Endothelial cell of umbilical vein (primary cell): ENCODE data around the gene PHF12. TPM values are rescaled to one million over a fixed set of nuclear protein-coding genes. Genes with fewer than 3 reads are reported as not detected.

Experiments
- BruUV-seq: library from RNA; stranded (reverse); fragments of 400-500 nt; replicated peaks from 2 replicates; lab custom pipeline; 2021; lab: Mats Ljungman, UMichigan
- CTCF ChIA-PET: fragments of 300-600, 350-600 bp; sonication (Branson Sonifier 250); formaldehyde crosslinking; loops from one replicate; lab custom pipeline; 2021; ENCODE audit warnings: antibody characterized with exemption, inconsistent platforms; lab: Charles Lee
- POLR2A ChIA-PET: fragments of 300-600, 350-600 bp; sonication (Branson Sonifier 250); formaldehyde crosslinking; loops from one replicate; lab custom pipeline; 2021; ENCODE audit warnings: antibody characterized with exemption, inconsistent platforms; lab: Charles Lee
- DNase-seq: peaks from one replicate; pipeline ENCODE4 v3.0.0-alpha.2; 2011; ENCODE audit warnings: low read depth, low spot score
- FAIRE-seq: peaks from 2 replicates; lab custom pipeline; 2011; peaks lifted over from hg19 to GRCh38; lab: Jason Lieb, UNC
- H2AFZ ChIP-seq: 2 replicates; pipeline ENCODE4 v1.6.0; 2012; ENCODE audit warnings: low read depth, low read length, control low read depth, inconsistent platforms
- H3K27ac ChIP-seq: 2 replicates; pipeline ENCODE4 v1.5.1; 2011; ENCODE audit warnings: low read depth, mild to moderate bottlenecking, control low read depth, low read length, moderate library complexity; ENCODE audit not compliant: insufficient read depth
- H3K27me3 ChIP-seq, 2 experiments: 2 replicates each; pipeline versions ENCODE4 v1.6.0 to v1.6.1; 2011; ENCODE audit warnings: low read length in 2 of 2, mixed read lengths in 1 of 2; ENCODE audit not compliant: control insufficient read depth in 2 of 2, insufficient read depth in 2 of 2
- H3K36me3 ChIP-seq, 2 experiments: 2 replicates in 1 of 2; 3 replicates in 1 of 2; pipeline ENCODE4 v1.5.1; 2011; ENCODE audit warnings: low read length in 2 of 2, mild to moderate bottlenecking in 1 of 2, moderate library complexity in 1 of 2; ENCODE audit not compliant: control insufficient read depth in 2 of 2, insufficient read depth in 2 of 2; ENCODE audit errors: extremely low read depth in 1 of 2
- H3K4me1 ChIP-seq: 3 replicates; pipeline ENCODE4 v1.5.1; 2011; ENCODE audit warnings: mild to moderate bottlenecking, low read length; ENCODE audit not compliant: control insufficient read depth, insufficient read depth; ENCODE audit errors: extremely low read depth
- H3K4me2 ChIP-seq: 2 replicates; pipeline ENCODE4 v1.6.1; 2011; ENCODE audit warnings: low read length, control low read depth, mixed read lengths; ENCODE audit not compliant: insufficient read depth
- H3K4me3 ChIP-seq, 3 experiments: fragments of 200-600 bp in 1 of 3; sonication (generic), shearing (Covaris generic) in 1 of 3; replicated peaks in 1 of 3; 2 replicates each; pipeline ENCODE4 v1.5.1; 2011 to 2016; ENCODE audit warnings: control low read depth in 3 of 3, low read length in 3 of 3, mild to moderate bottlenecking in 2 of 3, inconsistent platforms in 1 of 3, low read depth in 1 of 3, moderate library complexity in 1 of 3; ENCODE audit not compliant: insufficient read depth in 1 of 3
- H3K79me2 ChIP-seq: 2 replicates; pipeline ENCODE4 v1.6.0; 2012; ENCODE audit warnings: low read length, inconsistent platforms; ENCODE audit not compliant: control insufficient read depth, insufficient read depth
- H3K9ac ChIP-seq: replicated peaks from 2 replicates; pipeline ENCODE3; 2011; ENCODE audit warnings: low read length, control low read depth; ENCODE audit not compliant: insufficient read depth; ENCODE audit errors: extremely low read depth
- H3K9me1 ChIP-seq: replicated peaks from 3 replicates; pipeline ENCODE4 v1.6.0; 2011; ENCODE audit warnings: mild to moderate bottlenecking, low read length; ENCODE audit not compliant: control insufficient read depth, insufficient read depth; ENCODE audit errors: extremely low read depth
- H3K9me3 ChIP-seq: replicated peaks from 2 replicates; pipeline ENCODE4 v1.5.1; 2012; ENCODE audit warnings: low read length, inconsistent platforms; ENCODE audit not compliant: control insufficient read depth, insufficient read depth
- H4K20me1 ChIP-seq: replicated peaks from 2 replicates; pipeline ENCODE3; 2011; ENCODE audit warnings: mild to moderate bottlenecking, low read length; ENCODE audit not compliant: control insufficient read depth, insufficient read depth; ENCODE audit errors: extremely low read depth
- EZH2 ChIP-seq: IDR thresholded peaks from 2 replicates; pipeline ENCODE4 v1.6.1; 2012; ENCODE audit warnings: borderline replicate concordance, low read depth, mild to moderate bottlenecking, moderate library complexity, low read length, inconsistent platforms; ENCODE audit not compliant: severe bottlenecking
- FOS ChIP-seq: IDR thresholded peaks from 2 replicates; pipeline ENCODE4 v1.6.1; 2011; ENCODE audit warnings: mild to moderate bottlenecking, low read length, moderate library complexity, borderline replicate concordance; ENCODE audit not compliant: insufficient read depth
- GATA2 ChIP-seq: IDR thresholded peaks from 2 replicates; pipeline ENCODE4 v1.7.0; 2011; ENCODE audit warnings: low read depth, mild to moderate bottlenecking, moderate library complexity, mixed read lengths, low read length; ENCODE audit not compliant: insufficient read length, insufficient read depth
- JUN ChIP-seq: IDR thresholded peaks from 2 replicates; pipeline ENCODE4 v1.6.1; 2011; ENCODE audit warnings: borderline replicate concordance, low read depth; ENCODE audit not compliant: insufficient read length, insufficient read depth
- MYC ChIP-seq: IDR thresholded peaks from one replicate; pipeline ENCODE4 v1.6.1; 2011; ENCODE audit warnings: mild to moderate bottlenecking, low read depth, low read length
- POLR2A ChIP-seq: IDR thresholded peaks from 2 replicates; pipeline ENCODE4 v1.6.1; 2012; ENCODE audit warnings: low read depth, mild to moderate bottlenecking, control low read depth, low read length
- POLR2AphosphoS5 ChIP-seq: IDR thresholded peaks from 2 replicates; pipeline ENCODE4 v1.6.1; 2012; ENCODE audit warnings: low read depth, mild to moderate bottlenecking, control low read depth, low read length, moderate library complexity; ENCODE audit not compliant: insufficient read depth
- dilution Hi-C: fragments of 300-500 bp; cut with MboI; formaldehyde crosslinking; loops from one replicate; pipeline ENCODE4 v1.15.0; 2019; ENCODE audit warnings: low sequenced_read_pairs; ENCODE audit not compliant: extremely low pct_ligation_motif_present
- intact Hi-C: fragments of 100-400 bp; cut with micrococcal nuclease; formaldehyde crosslinking; loops from one replicate; pipeline ENCODE4 v1.10.0; 2022
- polyA plus RNA-seq, 4 experiments: library from polyadenylated mRNA; depleted of rRNA in 3 of 4; stranded (reverse) in 3 of 4; unstranded in 1 of 4; fragments of >200 nt; gene quantifications; 2 replicates each; pipeline versions ENCODE4 v1.2.1 to v1.2.3, GENCODE V29; 2011 to 2012; ENCODE audit warnings: missing spikeins in 1 of 4
- total RNA-seq: library from RNA; stranded (reverse); gene quantifications from 2 replicates; pipeline ENCODE4 v1.2.3, GENCODE V29; 2021
- TF ChIP-seq, protein P1 (sequence below), 2 donors: IDR thresholded peaks; 1 replicate in 1 of 2; 2 replicates in 1 of 2; pipeline ENCODE4 v1.5.1; 2011; ENCODE audit warnings: low read length in 2 of 2, mild to moderate bottlenecking in 2 of 2, moderate library complexity in 2 of 2, control low read depth in 1 of 2, inconsistent platforms in 1 of 2, low read depth in 1 of 2; ENCODE audit not compliant: insufficient read depth in 1 of 2; ENCODE audit errors: extremely low read depth in 1 of 2
- TF ChIP-seq, protein P2 (sequence below): IDR thresholded peaks from 2 replicates; pipeline ENCODE4 v1.6.1; 2011; ENCODE audit not compliant: insufficient read depth, insufficient read length

The PHF12 gene
- total and polyA plus RNA-seq, 2 donors (not counting 3 experiments of a cell fraction or from before 2014, with no cell fraction given) = 26.6 to 44.2 TPM

DNA sequence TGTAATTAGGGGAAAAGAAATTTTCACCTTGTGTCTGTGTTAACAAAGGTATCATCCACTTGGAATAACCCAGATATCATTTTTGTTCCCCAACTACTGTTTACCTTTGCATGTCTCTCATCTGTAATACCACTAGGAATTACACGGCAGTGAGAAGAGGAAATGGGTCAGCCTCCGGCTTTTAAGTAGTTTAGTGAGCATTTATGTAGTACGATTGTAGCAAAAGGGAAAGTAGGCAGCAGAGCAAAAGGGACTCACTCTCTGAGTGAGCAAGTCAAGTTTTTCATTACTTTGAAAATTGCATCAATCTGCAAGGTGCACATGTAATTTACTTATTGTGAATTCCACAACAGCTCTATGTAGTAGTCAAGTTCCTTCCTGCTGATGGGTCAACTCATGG, 11.2 kb downstream of the PHF12 start:
- no peaks in the 10 kb centered on the region for H3K9me1 ChIP-seq
- no peak overlapping the region for H2AFZ ChIP-seq
- H3K4me3 ChIP-seq = no peak overlapping the region
- dilution Hi-C loops (no loop called here), intact Hi-C loops (no loop called here)
- H3K27me3 ChIP-seq = no peaks in the 10 kb centered on the region
- no peak overlapping the region for H3K9ac ChIP-seq
- no peak for TF ChIP-seq POLR2AphosphoS5
- TF ChIP-seq POLR2A = no peak
- H3K36me3 ChIP-seq = no peaks in the 10 kb centered on the region
- POLR2A ChIA-PET = interaction anchor here (1.4 kb wide), 1 partner anchor 10 kb away, joined by 5 read pairs; no protein-coding TSS in a partner anchor
- CTCF ChIA-PET = interaction anchor here (0.5 to 2.9 kb wide), 6 partner anchors 10 to 213 kb away, joined by 3 to 9 read pairs (median 5); no protein-coding TSS in a partner anchor
- no peak overlapping the region for H3K27ac ChIP-seq
- peaks cover 17% of the 10 kb centered on the region for H3K4me1 ChIP-seq
- peaks cover 9% of the 10 kb centered on the region for H4K20me1 ChIP-seq
- peak overlapping the region; percentile 32 for H3K4me2 ChIP-seq
- BruUV-seq = no TSS peak
- FAIRE-seq = no peak
- H3K79me2 ChIP-seq = peaks cover 90% of the 10 kb centered on the region
- no peaks in the 10 kb centered on the region for H3K9me3 ChIP-seq
- no peak for DNase-seq

DNA sequence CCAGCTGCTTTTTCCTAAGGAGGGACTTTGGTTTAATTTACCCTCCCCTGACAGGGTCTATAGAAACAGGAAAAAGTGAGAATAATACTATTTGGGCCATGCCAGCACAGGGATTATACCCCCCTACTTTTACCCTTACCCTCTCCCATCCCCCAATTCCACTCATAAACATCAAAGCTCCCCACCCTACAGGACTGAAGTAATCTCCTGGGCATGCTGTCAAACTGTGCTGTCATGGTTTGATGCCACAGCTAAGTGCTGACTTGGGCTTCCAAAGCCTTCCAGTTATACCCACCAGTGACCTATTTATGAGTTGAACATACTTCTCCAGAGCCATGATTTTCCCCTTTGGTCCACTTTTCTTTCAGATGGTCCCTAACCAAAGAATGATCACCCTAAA, 12.8 kb downstream of the PHF12 start:
- no peak for DNase-seq
- CTCF ChIA-PET = interaction anchor here (1.4 to 2.9 kb wide), 5 partner anchors 9 to 212 kb away, joined by 3 to 9 read pairs (median 8); partner anchors contain the start of gene TLCD1
- H4K20me1 ChIP-seq = peaks cover 9% of the 10 kb centered on the region
- POLR2A ChIA-PET = interaction anchor here (0.6 kb wide), 1 partner anchor 130 kb away, joined by 3 read pairs; no protein-coding TSS in a partner anchor
- no peaks in the 10 kb centered on the region for H3K27me3 ChIP-seq
- no peak for FAIRE-seq
- H3K9ac ChIP-seq = no peak overlapping the region
- intact Hi-C loops (no loop called here), dilution Hi-C loops (no loop called here)
- BruUV-seq = no TSS peak
- H3K27ac ChIP-seq = no peak overlapping the region
- H3K9me3 ChIP-seq = no peaks in the 10 kb centered on the region
- H3K79me2 ChIP-seq = peaks cover 86% of the 10 kb centered on the region
- H3K36me3 ChIP-seq = no peaks in the 10 kb centered on the region
- H3K4me2 ChIP-seq = no peak overlapping the region
- TF ChIP-seq FOS = no peak
- TF ChIP-seq, protein P1, sequence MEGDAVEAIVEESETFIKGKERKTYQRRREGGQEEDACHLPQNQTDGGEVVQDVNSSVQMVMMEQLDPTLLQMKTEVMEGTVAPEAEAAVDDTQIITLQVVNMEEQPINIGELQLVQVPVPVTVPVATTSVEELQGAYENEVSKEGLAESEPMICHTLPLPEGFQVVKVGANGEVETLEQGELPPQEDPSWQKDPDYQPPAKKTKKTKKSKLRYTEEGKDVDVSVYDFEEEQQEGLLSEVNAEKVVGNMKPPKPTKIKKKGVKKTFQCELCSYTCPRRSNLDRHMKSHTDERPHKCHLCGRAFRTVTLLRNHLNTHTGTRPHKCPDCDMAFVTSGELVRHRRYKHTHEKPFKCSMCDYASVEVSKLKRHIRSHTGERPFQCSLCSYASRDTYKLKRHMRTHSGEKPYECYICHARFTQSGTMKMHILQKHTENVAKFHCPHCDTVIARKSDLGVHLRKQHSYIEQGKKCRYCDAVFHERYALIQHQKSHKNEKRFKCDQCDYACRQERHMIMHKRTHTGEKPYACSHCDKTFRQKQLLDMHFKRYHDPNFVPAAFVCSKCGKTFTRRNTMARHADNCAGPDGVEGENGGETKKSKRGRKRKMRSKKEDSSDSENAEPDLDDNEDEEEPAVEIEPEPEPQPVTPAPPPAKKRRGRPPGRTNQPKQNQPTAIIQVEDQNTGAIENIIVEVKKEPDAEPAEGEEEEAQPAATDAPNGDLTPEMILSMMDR (IDR thresholded peaks at IDR 0.05; ENCODE audit: extremely low read depth in 1 of 2, insufficient read depth in 1 of 2, low read depth in 1 of 2, low read length in 2 of 2) = no peak
- no peak for TF ChIP-seq JUN
- TF ChIP-seq MYC = no peak
- TF ChIP-seq EZH2 = no peak
- no peak for TF ChIP-seq POLR2AphosphoS5
- no peak for TF ChIP-seq GATA2
- no peak for TF ChIP-seq POLR2A
- TF ChIP-seq, protein P2, sequence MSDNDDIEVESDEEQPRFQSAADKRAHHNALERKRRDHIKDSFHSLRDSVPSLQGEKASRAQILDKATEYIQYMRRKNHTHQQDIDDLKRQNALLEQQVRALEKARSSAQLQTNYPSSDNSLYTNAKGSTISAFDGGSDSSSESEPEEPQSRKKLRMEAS = no peak
- H3K9me1 ChIP-seq = no peaks in the 10 kb centered on the region
- no peak overlapping the region for H3K4me3 ChIP-seq
- no peak overlapping the region for H2AFZ ChIP-seq
- peaks cover 11% of the 10 kb centered on the region for H3K4me1 ChIP-seq
